SJCRH30 (cell line): ENCODE measurements around the gene ASAP2. TPM values are rescaled to one million over a fixed set of nuclear protein-coding genes. Genes with fewer than 3 reads are reported as not detected.

Experiments
- DNase-seq, 2 experiments: peaks; one replicate each; pipeline ENCODE4 v3.0.0-alpha.2; 2015 to 2020
- H3K27ac ChIP-seq: fragments of 250-450 bp; sonication (Bioruptor Pico); 2 replicates; pipeline ENCODE4 v1.5.1; 2020; ENCODE audit warnings: mild to moderate bottlenecking, moderate library complexity
- H3K27me3 ChIP-seq: fragments of 250-450 bp; sonication (Bioruptor Pico); 2 replicates; pipeline ENCODE4 v1.5.1; 2020; ENCODE audit warnings: mild to moderate bottlenecking, moderate library complexity
- H3K36me3 ChIP-seq: fragments of 250-450 bp; sonication (Bioruptor Pico); 2 replicates; pipeline ENCODE4 v1.5.1; 2020; ENCODE audit warnings: mild to moderate bottlenecking, moderate library complexity
- H3K4me1 ChIP-seq: fragments of 250-450 bp; sonication (Bioruptor Pico); 2 replicates; pipeline ENCODE4 v1.5.1; 2020; ENCODE audit warnings: mild to moderate bottlenecking, moderate library complexity
- H3K4me3 ChIP-seq: fragments of 250-450 bp; sonication (Bioruptor Pico); 2 replicates; pipeline ENCODE4 v1.5.1; 2020; ENCODE audit warnings: mild to moderate bottlenecking, moderate library complexity
- H3K9me3 ChIP-seq: fragments of 250-450 bp; sonication (Bioruptor Pico); replicated peaks from 2 replicates; pipeline ENCODE4 v1.5.1; 2020; ENCODE audit warnings: mild to moderate bottlenecking, moderate library complexity
- total RNA-seq: library from RNA; depleted of rRNA; stranded (reverse); fragments of >200 nt; shearing (Covaris generic); gene quantifications from 2 replicates; pipeline ENCODE4 v1.2.3, GENCODE V29; 2014

Gene ASAP2
- total RNA-seq, 1 experiment from 2014 or later = 32.6 TPM

DNA sequence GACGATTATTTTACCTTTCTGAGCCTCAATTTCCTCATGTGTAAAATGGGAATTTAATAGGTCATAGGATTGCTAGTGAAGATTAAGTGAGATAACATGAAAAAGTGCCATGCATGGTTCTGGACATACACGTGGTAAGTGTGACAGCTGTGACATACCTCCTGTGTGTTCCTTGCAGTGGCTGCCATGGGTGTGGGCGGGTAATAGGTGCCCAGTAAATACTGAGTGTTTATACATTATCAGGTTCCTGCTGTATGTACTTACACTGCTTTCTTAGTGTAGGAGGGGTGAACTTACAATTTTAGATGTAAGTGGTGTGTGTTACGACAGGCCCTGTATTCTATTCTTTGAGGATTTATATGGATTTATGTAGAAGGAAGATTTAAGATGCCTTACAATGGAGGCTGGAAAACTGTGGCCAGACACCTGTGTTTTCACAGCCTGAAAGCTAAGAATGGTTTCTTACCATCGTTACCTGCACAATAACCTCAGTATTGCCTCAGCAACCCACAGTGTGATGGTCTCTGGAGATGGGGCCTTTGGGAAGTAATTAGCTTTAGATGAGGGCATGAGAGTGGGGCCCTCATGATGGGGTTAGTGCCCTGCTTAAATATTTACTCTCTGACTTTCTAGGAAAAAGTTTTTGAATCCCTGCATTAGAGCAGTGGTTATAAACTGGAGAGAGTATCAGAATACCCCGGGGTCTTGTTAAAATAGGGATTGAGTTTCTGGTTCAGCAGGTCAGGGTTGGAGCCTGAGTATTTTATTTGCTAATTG is 78.1 kb downstream of the ASAP2 start:
- no peaks in the 10 kb centered on the region for H3K9me3 ChIP-seq
- H3K36me3 ChIP-seq = peaks cover 2% of the 10 kb centered on the region; the same call in 1 of the 2 replicates
- H3K4me3 ChIP-seq = no peak overlapping the region
- H3K4me1 ChIP-seq = peaks cover 71% of the 10 kb centered on the region
- no peaks in the 10 kb centered on the region for H3K27me3 ChIP-seq
- DNase-seq = no peak
- no peak overlapping the region for H3K27ac ChIP-seq

DNA sequence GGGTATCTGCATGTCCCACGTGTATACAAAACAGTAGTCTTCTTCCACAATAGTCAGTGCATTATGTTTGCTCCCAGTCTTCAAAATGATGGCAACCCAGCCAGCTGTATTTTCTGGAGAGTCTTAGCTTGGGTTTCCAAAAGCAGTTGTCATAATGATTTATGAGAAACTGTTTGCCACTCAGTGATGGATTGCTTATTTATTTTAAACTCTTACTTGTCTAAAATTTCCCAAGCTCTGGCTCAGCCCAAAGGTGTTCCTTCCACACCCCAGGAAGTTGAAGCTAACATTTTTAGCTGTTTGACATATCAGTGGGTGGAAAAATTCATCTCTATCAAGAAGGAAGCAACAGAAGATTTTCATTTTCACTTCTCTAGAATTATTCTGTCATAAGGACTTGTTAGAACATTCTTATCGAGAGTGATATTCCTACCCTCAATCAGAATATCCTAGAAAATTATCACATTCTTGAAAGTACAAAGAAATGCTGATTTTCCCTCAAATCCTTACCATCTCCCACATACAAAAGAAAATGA is 78.8 kb downstream of the ASAP2 start:
- peaks cover 71% of the 10 kb centered on the region for H3K4me1 ChIP-seq
- no peak for DNase-seq
- H3K27me3 ChIP-seq = no peaks in the 10 kb centered on the region
- no peaks in the 10 kb centered on the region for H3K9me3 ChIP-seq
- no peak overlapping the region for H3K27ac ChIP-seq
- peaks cover 2% of the 10 kb centered on the region; the same call in 1 of the 2 replicates for H3K36me3 ChIP-seq
- no peak overlapping the region for H3K4me3 ChIP-seq

DNA sequence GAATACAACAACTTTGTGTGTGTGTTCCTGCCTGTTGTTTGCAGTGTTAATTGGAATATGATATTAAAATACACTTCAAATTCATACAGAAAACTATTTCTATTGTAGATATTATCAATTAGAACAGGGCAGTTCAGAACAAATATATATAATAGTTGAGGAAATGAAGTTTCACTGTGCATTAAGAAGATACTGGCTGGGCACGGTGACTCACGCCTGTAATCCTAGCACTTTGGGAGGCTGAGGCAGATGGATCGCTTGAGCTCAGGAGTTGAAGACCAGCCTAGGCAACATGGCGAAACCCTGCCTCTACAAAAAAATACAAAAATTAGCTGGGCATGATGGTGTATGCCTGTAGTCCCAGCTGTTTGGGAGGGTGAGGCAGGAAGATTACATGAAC is 79.3 kb downstream of the ASAP2 start:
- no peaks in the 10 kb centered on the region for H3K27me3 ChIP-seq
- H3K36me3 ChIP-seq = no peaks in the 10 kb centered on the region; the same call in 1 of the 2 replicates
- H3K4me3 ChIP-seq = no peak overlapping the region
- H3K4me1 ChIP-seq = peaks cover 72% of the 10 kb centered on the region
- H3K27ac ChIP-seq = no peak overlapping the region
- H3K9me3 ChIP-seq = no peaks in the 10 kb centered on the region
- no peak for DNase-seq

GRCh38 chr2:9286554-9287399 is 80.2 kb downstream of the ASAP2 start:
- no peak for DNase-seq

GRCh38 chr2:9287400-9288045 is 80.9 kb downstream of the ASAP2 start:
- Histone ChIP-seq H3K4me1 (peaks cover 77% of the 10 kb centered on the region), H3K27ac (peak overlapping the region; percentile 90), H3K4me3 (no peak overlapping the region), H3K27me3 (no peaks in the 10 kb centered on the region), H3K36me3 (no peaks in the 10 kb centered on the region; the same call in 1 of the 2 replicates), H3K9me3 (no peaks in the 10 kb centered on the region)
- DNase-seq = peak; percentile 86

More at GRCh38 chr2:9286554-9287399, 80.2 kb downstream of the ASAP2 start:
- no peak overlapping the region for H3K4me3 ChIP-seq
- H3K9me3 ChIP-seq = no peaks in the 10 kb centered on the region
- peaks cover 80% of the 10 kb centered on the region for H3K4me1 ChIP-seq
- no peaks in the 10 kb centered on the region; the same call in 1 of the 2 replicates for H3K36me3 ChIP-seq
- H3K27me3 ChIP-seq = no peaks in the 10 kb centered on the region
- peak overlapping the region; percentile 90 for H3K27ac ChIP-seq

DNA sequence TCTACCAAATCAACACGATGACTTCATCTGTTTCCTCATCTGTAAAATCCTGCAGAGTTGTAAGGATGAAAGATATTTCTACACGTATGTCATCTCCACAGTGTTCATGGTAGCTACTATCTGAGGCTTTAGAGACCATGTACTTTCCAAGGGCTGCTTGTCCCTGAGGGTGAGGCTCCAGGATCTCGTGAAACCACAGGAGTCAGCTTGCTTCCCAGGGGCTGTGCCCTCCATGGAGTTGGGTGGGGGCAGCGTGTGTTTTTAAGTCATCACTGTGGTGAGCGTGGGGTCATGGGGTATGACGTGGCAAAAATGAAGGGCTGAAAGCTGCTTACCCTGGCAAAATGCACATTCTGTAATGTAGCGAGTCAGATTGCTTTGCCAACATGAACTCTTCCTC is 81.6 kb downstream of the ASAP2 start:
- DNase-seq = peak; percentile 64 to 70
- Histone ChIP-seq H3K4me3 (no peak overlapping the region), H3K9me3 (no peaks in the 10 kb centered on the region), H3K27me3 (no peaks in the 10 kb centered on the region), H3K36me3 (no peaks in the 10 kb centered on the region; the same call in 1 of the 2 replicates), H3K4me1 (peaks cover 77% of the 10 kb centered on the region), H3K27ac (peak overlapping the region; percentile 90)

GRCh38 chr2:9288681-9289338 is 82.2 kb downstream of the ASAP2 start:
- H3K27ac ChIP-seq = peak overlapping the region; percentile 90
- H3K4me3 ChIP-seq = no peak overlapping the region
- no peaks in the 10 kb centered on the region; the same call in 1 of the 2 replicates for H3K36me3 ChIP-seq
- peaks cover 73% of the 10 kb centered on the region for H3K4me1 ChIP-seq
- no peak for DNase-seq
- no peaks in the 10 kb centered on the region for H3K27me3 ChIP-seq
- H3K9me3 ChIP-seq = no peaks in the 10 kb centered on the region

DNA sequence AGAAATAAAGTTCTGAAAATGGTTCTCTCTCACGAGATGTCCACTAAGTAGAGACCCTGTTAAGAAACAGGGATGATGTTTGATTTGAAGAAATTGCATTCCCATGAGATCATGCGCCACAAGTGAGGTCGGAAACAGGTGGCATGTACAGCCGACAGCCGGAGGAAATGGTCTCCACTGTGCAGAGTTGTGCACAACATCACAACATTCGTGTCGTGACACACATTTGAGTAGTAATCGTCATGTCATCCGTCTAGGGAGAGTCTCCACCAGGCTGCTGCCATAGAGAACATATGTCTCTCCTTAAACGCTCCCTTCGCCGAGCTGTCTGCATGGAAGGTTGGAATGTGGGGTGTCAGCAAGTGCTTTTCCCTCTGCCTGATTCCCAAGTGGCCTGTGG is 84.7 kb downstream of the ASAP2 start:
- Histone ChIP-seq H3K4me1 (peaks cover 57% of the 10 kb centered on the region), H3K9me3 (no peaks in the 10 kb centered on the region), H3K27ac (peak overlapping the region; percentile 67), H3K4me3 (no peak overlapping the region), H3K27me3 (no peaks in the 10 kb centered on the region), H3K36me3 (no peaks in the 10 kb centered on the region; the same call in 1 of the 2 replicates)
- peak; percentile 78 to 79 for DNase-seq

DNA sequence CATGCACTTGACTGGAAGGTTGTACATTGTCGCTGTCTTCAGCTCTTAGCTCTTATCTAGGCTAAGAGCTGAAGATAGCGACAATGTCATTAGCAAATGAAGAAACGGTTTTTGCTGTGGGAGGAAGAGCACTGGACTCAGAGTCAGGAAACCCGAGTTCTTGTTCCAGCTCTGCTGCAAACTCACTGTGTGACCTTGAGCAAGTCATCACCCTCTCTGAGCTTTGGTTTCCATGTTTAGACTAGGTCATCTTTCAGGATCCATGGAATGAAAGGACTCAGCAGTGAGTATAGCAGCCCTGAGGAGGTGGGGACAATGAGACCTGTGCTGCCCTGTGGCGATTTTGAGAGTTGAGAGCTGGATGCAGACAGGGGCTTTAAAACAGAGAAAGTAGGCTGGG is 85.3 kb downstream of the ASAP2 start:
- DNase-seq = no peak
- H3K27ac ChIP-seq = peak overlapping the region; percentile 67
- H3K4me1 ChIP-seq = peaks cover 52% of the 10 kb centered on the region
- no peak overlapping the region for H3K4me3 ChIP-seq
- H3K9me3 ChIP-seq = no peaks in the 10 kb centered on the region
- H3K27me3 ChIP-seq = no peaks in the 10 kb centered on the region
- no peaks in the 10 kb centered on the region; the same call in 1 of the 2 replicates for H3K36me3 ChIP-seq

GRCh38 chr2:9292426-9292825 is 85.8 kb downstream of the ASAP2 start:
- H3K4me3 ChIP-seq = no peak overlapping the region
- H3K36me3 ChIP-seq = no peaks in the 10 kb centered on the region
- H3K9me3 ChIP-seq = no peaks in the 10 kb centered on the region
- H3K27ac ChIP-seq = no peak overlapping the region
- DNase-seq = no peak
- peaks cover 46% of the 10 kb centered on the region for H3K4me1 ChIP-seq
- no peaks in the 10 kb centered on the region for H3K27me3 ChIP-seq

- no peak overlapping the region for H3K27ac ChIP-seq
- no peaks in the 10 kb centered on the region for H3K27me3 ChIP-seq
- DNase-seq = no peak
- H3K9me3 ChIP-seq = no peaks in the 10 kb centered on the region
- peaks cover 23% of the 10 kb centered on the region for H3K4me1 ChIP-seq
- H3K36me3 ChIP-seq = peaks cover 7% of the 10 kb centered on the region; the same call in 1 of the 2 replicates
- H3K4me3 ChIP-seq = no peak overlapping the region
Measured at GRCh38 chr2:9294764-9295163, 88.2 kb downstream of the ASAP2 start.

- DNase-seq = no peak
- Histone ChIP-seq H3K4me1 (peaks cover 5% of the 10 kb centered on the region), H3K9me3 (no peaks in the 10 kb centered on the region), H3K27ac (no peak overlapping the region), H3K4me3 (no peak overlapping the region), H3K36me3 (peaks cover 14% of the 10 kb centered on the region; the same call in 1 of the 2 replicates), H3K27me3 (no peaks in the 10 kb centered on the region)
Measured at GRCh38 chr2:9296559-9296958, 89.9 kb downstream of the ASAP2 start.

DNA sequence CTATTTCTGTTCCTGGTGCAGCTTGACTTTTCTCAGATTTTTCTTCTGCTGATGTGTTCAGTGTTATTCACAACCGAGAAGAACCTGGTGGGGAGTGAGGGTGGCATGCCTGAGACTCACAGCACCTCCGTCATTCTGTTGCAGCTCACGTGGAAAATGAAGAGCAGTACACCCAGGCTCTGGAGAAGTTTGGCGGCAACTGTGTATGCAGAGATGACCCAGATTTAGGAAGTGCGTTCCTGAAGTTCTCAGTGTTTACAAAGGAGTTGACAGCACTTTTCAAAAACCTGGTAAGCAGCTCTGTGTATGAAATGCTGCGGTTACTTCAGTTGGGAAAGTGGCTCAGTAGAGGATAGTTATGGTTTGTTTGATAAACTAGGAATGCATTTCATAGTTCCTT is 90.5 kb downstream of the ASAP2 start:
- Histone ChIP-seq H3K36me3 (peaks cover 15% of the 10 kb centered on the region; the same call in 1 of the 2 replicates), H3K27me3 (no peaks in the 10 kb centered on the region), H3K4me3 (no peak overlapping the region), H3K9me3 (no peaks in the 10 kb centered on the region), H3K4me1 (no peaks in the 10 kb centered on the region), H3K27ac (no peak overlapping the region)
- no peak for DNase-seq

DNA sequence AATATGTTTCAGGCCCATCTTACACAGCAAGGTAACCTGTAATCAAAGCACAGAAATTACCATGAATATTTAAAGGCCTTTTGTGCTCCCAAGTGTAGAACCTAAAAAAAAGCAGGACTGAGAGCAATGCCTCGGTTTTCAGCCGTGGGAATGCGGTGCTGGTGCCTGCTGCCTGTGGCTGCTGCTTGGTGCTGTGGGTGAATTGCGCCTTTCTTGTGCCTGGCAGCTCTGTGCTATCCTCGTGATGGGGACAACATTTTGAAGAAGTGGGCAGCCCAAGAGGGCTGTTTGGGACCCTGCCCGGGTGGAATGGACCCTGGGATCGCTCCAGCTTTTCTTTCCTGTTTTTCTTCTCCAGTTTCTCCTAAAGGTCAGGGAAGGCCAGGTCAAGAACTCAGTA is 91.2 kb downstream of the ASAP2 start:
- no peak overlapping the region for H3K27ac ChIP-seq
- no peaks in the 10 kb centered on the region for H3K4me1 ChIP-seq
- H3K36me3 ChIP-seq = peaks cover 16% of the 10 kb centered on the region; the same call in 1 of the 2 replicates
- no peaks in the 10 kb centered on the region for H3K27me3 ChIP-seq
- no peak for DNase-seq
- H3K9me3 ChIP-seq = no peaks in the 10 kb centered on the region
- no peak overlapping the region for H3K4me3 ChIP-seq
